Endodermal cell (in vitro differentiated cells): ENCODE data around the gene POLR1C. TPM values are rescaled to one million over a fixed set of nuclear protein-coding genes. Genes with fewer than 3 reads are reported as not detected.

ENCODE experiments used
- DNase-seq: peaks from one replicate; pipeline ENCODE4 v3.0.0-alpha.2; 2017
- H3K27ac ChIP-seq: 2 replicates; pipeline ENCODE4 v1.5.1; 2013; ENCODE audit warnings: mild to moderate bottlenecking, low read depth, low read length, moderate library complexity
- H3K27me3 ChIP-seq: 2 replicates; pipeline ENCODE4 v1.6.1; 2013; ENCODE audit warnings: mild to moderate bottlenecking, low read length, moderate library complexity; ENCODE audit not compliant: insufficient read depth, control insufficient read depth, poor library complexity, severe bottlenecking
- H3K36me3 ChIP-seq: 2 replicates; pipeline ENCODE4 v1.7.0; 2013; ENCODE audit warnings: mild to moderate bottlenecking, low read length, moderate library complexity; ENCODE audit not compliant: control insufficient read depth, insufficient read depth
- H3K4me1 ChIP-seq: one replicate; pipeline ENCODE4 v1.7.0; 2013; ENCODE audit warnings: low read length; ENCODE audit not compliant: control insufficient read depth, insufficient read depth
- H3K4me3 ChIP-seq: 2 replicates; pipeline ENCODE4 v1.5.1; 2013; ENCODE audit warnings: mild to moderate bottlenecking, low read length, moderate library complexity
- H3K9ac ChIP-seq: 2 replicates; pipeline ENCODE4 v1.6.1; 2013; ENCODE audit warnings: mild to moderate bottlenecking, low read length, moderate library complexity; ENCODE audit not compliant: poor library complexity, severe bottlenecking; ENCODE audit errors: extremely low read depth
- H3K9me3 ChIP-seq: 2 replicates; pipeline ENCODE4 v1.6.1; 2013; ENCODE audit warnings: mild to moderate bottlenecking, low read length, moderate library complexity; ENCODE audit not compliant: control insufficient read depth
- H3K27ac Mint-ChIP-seq: 2 replicates; pipeline ENCODE4 v1.8.0; 2020; ENCODE audit warnings: mixed read lengths
- H3K27me3 Mint-ChIP-seq: 2 replicates; pipeline ENCODE4 v1.8.0; 2021; ENCODE audit warnings: mild to moderate bottlenecking, mixed read lengths; ENCODE audit not compliant: insufficient read depth
- H3K36me3 Mint-ChIP-seq: 2 replicates; pipeline ENCODE4 v1.8.0; 2020; ENCODE audit warnings: low read depth, mixed read lengths
- H3K4me1 Mint-ChIP-seq: 2 replicates; pipeline ENCODE4 v1.8.0; 2020; ENCODE audit warnings: mixed read lengths
- H3K4me3 Mint-ChIP-seq: 2 replicates; pipeline ENCODE4 v1.8.0; 2020; ENCODE audit warnings: mild to moderate bottlenecking, moderate library complexity, mixed read lengths
- H3K9me3 Mint-ChIP-seq: 2 replicates; pipeline ENCODE4 v1.8.0; 2020; ENCODE audit warnings: mild to moderate bottlenecking, mixed read lengths
- WGBS, 2 experiments: methylation state at CpG; one replicate each; pipeline versions ENCODE4 v1.1.5 to v1.1.7; 2013; ENCODE audit warnings: missing lambda C conversion rate in 2 of 2, mixed read lengths in 1 of 2; ENCODE audit not compliant: insufficient coverage in 1 of 2, insufficient read length in 1 of 2; 5-methylcytosine and 5-hydroxymethylcytosine counted together
- total RNA-seq, 2 donors: library from RNA; stranded (reverse); fragmentation: NEBNext Ultra II Directional in 1 of 2; extraction: Animal tissue kit (Norgen Biotek cat#: 25700) in 1 of 2; gene quantifications; 2 replicates in 1 of 2; 3 replicates in 1 of 2; pipeline ENCODE4 v1.2.1, GENCODE V29; 2021
- TF ChIP-seq, protein P1 (sequence below): fragments of 200-600 bp; sonication (generic); conservative IDR thresholded peaks from 2 replicates; pipeline ENCODE4 v1.5.0; 2021; ENCODE audit warnings: antibody characterized with exemption, mild to moderate bottlenecking

Gene POLR1C
- total RNA-seq, 2 donors from 2014 or later = 37.6 to 44.2 TPM

DNA sequence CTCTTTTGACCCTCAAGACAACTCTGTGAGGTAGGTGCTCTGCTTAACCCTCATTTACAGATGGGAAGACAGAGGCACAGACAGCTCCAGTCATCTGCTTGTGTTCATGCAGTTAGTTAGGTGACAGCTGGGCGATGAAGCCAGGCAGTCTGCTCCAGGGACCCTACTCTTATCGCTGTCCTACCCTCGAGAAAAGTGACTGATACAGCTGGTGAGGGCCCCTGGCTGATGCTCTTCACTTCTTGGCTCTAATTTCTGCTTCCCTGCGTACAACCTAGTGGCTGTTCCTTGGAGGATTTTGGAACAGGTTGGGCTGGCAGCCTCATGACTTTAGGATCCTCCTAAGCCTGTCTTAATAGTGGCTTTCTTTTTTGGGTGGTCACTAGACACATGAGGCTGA is 48.6 kb upstream of the POLR1C start:
- DNase-seq = no peak
- no peaks in the 10 kb centered on the region for H3K9me3 Mint-ChIP-seq
- Histone ChIP-seq H3K9me3 (no peaks in the 10 kb centered on the region), H3K9ac (no peak overlapping the region), H3K4me1 (peaks cover 9% of the 10 kb centered on the region), H3K4me3 (no peak overlapping the region), H3K27ac (no peak overlapping the region), H3K27me3 (no peaks in the 10 kb centered on the region), H3K36me3 (no peaks in the 10 kb centered on the region)
- H3K36me3 Mint-ChIP-seq = no peaks in the 10 kb centered on the region
- TF ChIP-seq, protein P1, sequence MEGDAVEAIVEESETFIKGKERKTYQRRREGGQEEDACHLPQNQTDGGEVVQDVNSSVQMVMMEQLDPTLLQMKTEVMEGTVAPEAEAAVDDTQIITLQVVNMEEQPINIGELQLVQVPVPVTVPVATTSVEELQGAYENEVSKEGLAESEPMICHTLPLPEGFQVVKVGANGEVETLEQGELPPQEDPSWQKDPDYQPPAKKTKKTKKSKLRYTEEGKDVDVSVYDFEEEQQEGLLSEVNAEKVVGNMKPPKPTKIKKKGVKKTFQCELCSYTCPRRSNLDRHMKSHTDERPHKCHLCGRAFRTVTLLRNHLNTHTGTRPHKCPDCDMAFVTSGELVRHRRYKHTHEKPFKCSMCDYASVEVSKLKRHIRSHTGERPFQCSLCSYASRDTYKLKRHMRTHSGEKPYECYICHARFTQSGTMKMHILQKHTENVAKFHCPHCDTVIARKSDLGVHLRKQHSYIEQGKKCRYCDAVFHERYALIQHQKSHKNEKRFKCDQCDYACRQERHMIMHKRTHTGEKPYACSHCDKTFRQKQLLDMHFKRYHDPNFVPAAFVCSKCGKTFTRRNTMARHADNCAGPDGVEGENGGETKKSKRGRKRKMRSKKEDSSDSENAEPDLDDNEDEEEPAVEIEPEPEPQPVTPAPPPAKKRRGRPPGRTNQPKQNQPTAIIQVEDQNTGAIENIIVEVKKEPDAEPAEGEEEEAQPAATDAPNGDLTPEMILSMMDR = no peak
- peaks cover 7% of the 10 kb centered on the region for H3K27me3 Mint-ChIP-seq
- H3K4me1 Mint-ChIP-seq = peaks cover 11% of the 10 kb centered on the region
- no peak overlapping the region for H3K27ac Mint-ChIP-seq
- 88 to 92% methylated on average over 2 to 4 of the region's 4 CpGs for WGBS, 2 experiments
- H3K4me3 Mint-ChIP-seq = no peak overlapping the region

DNA sequence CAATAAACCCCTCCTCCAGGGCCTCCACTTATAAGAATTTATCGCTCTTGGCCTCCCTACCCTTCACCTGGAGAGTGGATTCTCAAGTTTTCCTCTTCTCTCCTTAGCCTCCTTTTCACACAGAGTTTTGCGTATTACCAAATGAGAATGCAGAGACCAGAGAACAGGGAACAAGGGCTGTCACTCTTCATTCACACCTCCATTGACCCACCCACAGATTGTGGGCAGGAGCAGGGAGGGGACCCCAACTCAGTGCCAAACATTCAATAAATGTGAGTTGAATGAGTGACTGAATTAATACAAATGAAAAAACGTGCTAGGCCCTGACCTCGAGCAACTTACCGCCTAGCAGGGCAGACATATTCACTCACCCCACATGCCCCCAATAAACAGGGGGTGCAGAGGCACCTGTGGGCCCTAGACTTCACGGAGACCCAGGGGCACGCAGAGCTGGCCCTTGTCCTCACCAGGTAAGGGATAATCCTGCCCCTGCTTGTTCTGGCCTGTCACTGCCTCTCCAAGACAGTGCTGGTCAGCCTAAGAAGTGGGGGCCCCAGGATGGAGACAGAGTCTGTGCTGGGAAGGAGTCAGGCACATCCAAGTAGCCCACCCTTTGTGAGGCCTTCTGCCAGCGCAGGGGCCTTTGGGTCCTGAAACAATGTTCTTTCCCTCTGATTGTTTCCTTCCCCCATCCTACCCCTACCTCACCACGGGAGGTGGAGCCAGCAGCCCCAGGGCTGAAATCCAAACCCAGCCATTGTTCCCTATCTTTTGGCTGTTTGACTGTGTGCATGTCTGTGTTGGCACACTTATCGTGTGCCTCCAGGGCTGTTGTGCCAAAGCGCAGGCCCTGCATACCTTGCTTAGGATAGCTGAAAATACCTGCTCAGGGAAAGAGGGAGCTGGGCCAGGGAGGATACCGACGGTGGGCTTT is 47.9 kb upstream of the POLR1C start:
- Mint-ChIP-seq H3K9me3 (no peaks in the 10 kb centered on the region), H3K27ac (peak overlapping the region; percentile 86), H3K4me3 (no peak overlapping the region), H3K27me3 (peaks cover 3% of the 10 kb centered on the region), H3K36me3 (no peaks in the 10 kb centered on the region), H3K4me1 (peaks cover 11% of the 10 kb centered on the region)
- DNase-seq = peak; percentile 67
- 77 to 82% methylated on average over 9 to 13 of the region's 13 CpGs for WGBS, 2 experiments
- Histone ChIP-seq H3K36me3 (no peaks in the 10 kb centered on the region), H3K4me1 (peaks cover 9% of the 10 kb centered on the region), H3K4me3 (no peak overlapping the region), H3K9me3 (no peaks in the 10 kb centered on the region), H3K27ac (no peak overlapping the region), H3K27me3 (no peaks in the 10 kb centered on the region), H3K9ac (no peak overlapping the region)
- TF ChIP-seq, protein P1 = no peak

DNA sequence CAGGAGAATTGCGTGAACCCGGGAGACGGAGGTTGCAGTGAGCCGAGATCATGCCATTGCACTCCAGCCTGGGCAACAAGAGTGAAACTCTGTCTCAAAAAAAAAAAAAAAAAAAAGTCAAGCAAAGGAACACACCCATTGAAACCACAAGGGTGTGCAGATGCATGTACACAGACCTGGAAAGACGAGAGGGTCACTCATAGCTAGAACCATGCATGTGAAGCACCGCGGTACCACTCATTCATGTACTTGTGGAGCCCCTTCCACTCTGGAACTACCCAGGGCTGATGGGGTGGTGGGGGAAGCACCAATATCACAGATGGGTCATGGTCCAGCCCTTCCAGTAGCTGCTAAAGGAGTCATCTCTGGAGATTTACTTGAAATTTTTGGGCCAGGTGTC is 46.9 kb upstream of the POLR1C start:
- H3K4me3 ChIP-seq = no peak overlapping the region
- DNase-seq = no peak
- H3K27ac ChIP-seq = no peak overlapping the region
- H3K4me1 ChIP-seq = peaks cover 9% of the 10 kb centered on the region
- Mint-ChIP-seq H3K4me3 (no peak overlapping the region), H3K27me3 (peaks cover 3% of the 10 kb centered on the region), H3K4me1 (peaks cover 11% of the 10 kb centered on the region), H3K9me3 (no peaks in the 10 kb centered on the region), H3K27ac (no peak overlapping the region), H3K36me3 (no peaks in the 10 kb centered on the region)
- no peaks in the 10 kb centered on the region for H3K27me3 ChIP-seq
- WGBS, 2 experiments = 96% methylated on average over 7 of the region's 7 CpGs
- H3K9ac ChIP-seq = no peak overlapping the region
- H3K36me3 ChIP-seq = no peaks in the 10 kb centered on the region
- no peaks in the 10 kb centered on the region for H3K9me3 ChIP-seq
- TF ChIP-seq, protein P1 = no peak
